H1 (cell line): Measurements from ENCODE around the gene MIF4GD. TPM values are rescaled to one million over a fixed set of nuclear protein-coding genes. Genes with fewer than 3 reads are reported as not detected.

ENCODE experiments used
- GTF2F1 ChIP-seq: IDR thresholded peaks from 2 replicates; pipeline ENCODE4 v1.6.1; 2012; ENCODE audit warnings: low read depth, low read length, improper control_type of control experiment, borderline replicate concordance
- KDM5A ChIP-seq: fragments of 200-600 bp; IDR thresholded peaks from 2 replicates; pipeline ENCODE4 v1.7.1; 2012; ENCODE audit warnings: mild to moderate bottlenecking, low read length, inconsistent platforms, mixed read lengths
- NANOG ChIP-seq: IDR thresholded peaks from 2 replicates; pipeline ENCODE4 v1.6.1; 2011; ENCODE audit warnings: low read length, low read depth, mild to moderate bottlenecking, inconsistent platforms; ENCODE audit not compliant: insufficient read depth, poor library complexity, severe bottlenecking
- POU5F1 ChIP-seq: IDR thresholded peaks from 2 replicates; pipeline ENCODE4 v1.6.1; 2011; ENCODE audit warnings: low read depth, mild to moderate bottlenecking, low read length, moderate library complexity
- RBBP5 ChIP-seq: IDR thresholded peaks from 2 replicates; pipeline ENCODE4 v1.7.1; 2012; ENCODE audit warnings: low read depth, mild to moderate bottlenecking, inconsistent platforms, low read length, moderate library complexity, borderline replicate concordance
- polyA plus RNA-seq, 7 experiments: library from polyadenylated mRNA; depleted of rRNA in 3 of 7; stranded (reverse) in 5 of 7; unstranded in 2 of 7; fragments of >200 nt in 5 of 7; fragments of 200-250 nt in 2 of 7; gene quantifications; 1 replicate in 5 of 7; 2 replicates in 1 of 7; 4 replicates in 1 of 7; pipeline versions ENCODE4 v1.2.1 to v1.2.3, GENCODE V29; 2011 to 2013; ENCODE audit warnings: missing spikeins in 2 of 7, mixed read lengths in 2 of 7
- total RNA-seq: library from RNA; stranded (reverse); fragmentation: NEBNext Ultra II Directional; extraction: Animal tissue kit (Norgen Biotek cat#: 25700); gene quantifications from 2 replicates; pipeline ENCODE4 v1.2.1, GENCODE V29; 2021
- TF ChIP-seq, protein P1 (sequence below): fragments of 300-600 bp; sonication (generic); IDR thresholded peaks from 2 replicates; pipeline ENCODE4 v1.7.1; 2012; ENCODE audit warnings: low read length, moderate library complexity, mild to moderate bottlenecking, inconsistent platforms; ENCODE audit not compliant: insufficient replicate concordance

MIF4GD gene
- total and polyA plus RNA-seq, 2 of the 8 experiments (the other 6 are each of a cell fraction or from before 2014, with no cell fraction given): 16.1 to 51.1 TPM

DNA sequence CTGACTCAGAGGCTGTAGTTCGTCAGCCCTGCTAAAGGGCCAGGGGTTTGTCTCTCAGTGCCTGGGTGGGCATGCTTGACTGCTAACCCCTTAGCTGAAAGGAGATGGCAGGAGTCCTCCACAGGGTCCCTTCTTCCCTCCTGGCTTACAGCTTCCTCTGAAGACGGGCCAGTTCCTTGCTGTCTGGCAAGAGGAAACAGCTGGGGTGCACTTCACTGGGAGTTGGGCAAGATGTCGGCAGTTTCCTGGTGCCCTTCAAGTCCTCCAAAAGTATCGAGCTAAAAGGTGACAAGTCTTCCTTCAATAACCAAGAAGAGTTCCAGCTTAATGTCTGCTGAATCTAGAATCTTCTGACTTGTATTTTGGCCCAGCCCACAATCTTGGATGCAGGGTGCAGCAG is 42.2 kb downstream of the MIF4GD start (continued):
- TF ChIP-seq, protein P1, sequence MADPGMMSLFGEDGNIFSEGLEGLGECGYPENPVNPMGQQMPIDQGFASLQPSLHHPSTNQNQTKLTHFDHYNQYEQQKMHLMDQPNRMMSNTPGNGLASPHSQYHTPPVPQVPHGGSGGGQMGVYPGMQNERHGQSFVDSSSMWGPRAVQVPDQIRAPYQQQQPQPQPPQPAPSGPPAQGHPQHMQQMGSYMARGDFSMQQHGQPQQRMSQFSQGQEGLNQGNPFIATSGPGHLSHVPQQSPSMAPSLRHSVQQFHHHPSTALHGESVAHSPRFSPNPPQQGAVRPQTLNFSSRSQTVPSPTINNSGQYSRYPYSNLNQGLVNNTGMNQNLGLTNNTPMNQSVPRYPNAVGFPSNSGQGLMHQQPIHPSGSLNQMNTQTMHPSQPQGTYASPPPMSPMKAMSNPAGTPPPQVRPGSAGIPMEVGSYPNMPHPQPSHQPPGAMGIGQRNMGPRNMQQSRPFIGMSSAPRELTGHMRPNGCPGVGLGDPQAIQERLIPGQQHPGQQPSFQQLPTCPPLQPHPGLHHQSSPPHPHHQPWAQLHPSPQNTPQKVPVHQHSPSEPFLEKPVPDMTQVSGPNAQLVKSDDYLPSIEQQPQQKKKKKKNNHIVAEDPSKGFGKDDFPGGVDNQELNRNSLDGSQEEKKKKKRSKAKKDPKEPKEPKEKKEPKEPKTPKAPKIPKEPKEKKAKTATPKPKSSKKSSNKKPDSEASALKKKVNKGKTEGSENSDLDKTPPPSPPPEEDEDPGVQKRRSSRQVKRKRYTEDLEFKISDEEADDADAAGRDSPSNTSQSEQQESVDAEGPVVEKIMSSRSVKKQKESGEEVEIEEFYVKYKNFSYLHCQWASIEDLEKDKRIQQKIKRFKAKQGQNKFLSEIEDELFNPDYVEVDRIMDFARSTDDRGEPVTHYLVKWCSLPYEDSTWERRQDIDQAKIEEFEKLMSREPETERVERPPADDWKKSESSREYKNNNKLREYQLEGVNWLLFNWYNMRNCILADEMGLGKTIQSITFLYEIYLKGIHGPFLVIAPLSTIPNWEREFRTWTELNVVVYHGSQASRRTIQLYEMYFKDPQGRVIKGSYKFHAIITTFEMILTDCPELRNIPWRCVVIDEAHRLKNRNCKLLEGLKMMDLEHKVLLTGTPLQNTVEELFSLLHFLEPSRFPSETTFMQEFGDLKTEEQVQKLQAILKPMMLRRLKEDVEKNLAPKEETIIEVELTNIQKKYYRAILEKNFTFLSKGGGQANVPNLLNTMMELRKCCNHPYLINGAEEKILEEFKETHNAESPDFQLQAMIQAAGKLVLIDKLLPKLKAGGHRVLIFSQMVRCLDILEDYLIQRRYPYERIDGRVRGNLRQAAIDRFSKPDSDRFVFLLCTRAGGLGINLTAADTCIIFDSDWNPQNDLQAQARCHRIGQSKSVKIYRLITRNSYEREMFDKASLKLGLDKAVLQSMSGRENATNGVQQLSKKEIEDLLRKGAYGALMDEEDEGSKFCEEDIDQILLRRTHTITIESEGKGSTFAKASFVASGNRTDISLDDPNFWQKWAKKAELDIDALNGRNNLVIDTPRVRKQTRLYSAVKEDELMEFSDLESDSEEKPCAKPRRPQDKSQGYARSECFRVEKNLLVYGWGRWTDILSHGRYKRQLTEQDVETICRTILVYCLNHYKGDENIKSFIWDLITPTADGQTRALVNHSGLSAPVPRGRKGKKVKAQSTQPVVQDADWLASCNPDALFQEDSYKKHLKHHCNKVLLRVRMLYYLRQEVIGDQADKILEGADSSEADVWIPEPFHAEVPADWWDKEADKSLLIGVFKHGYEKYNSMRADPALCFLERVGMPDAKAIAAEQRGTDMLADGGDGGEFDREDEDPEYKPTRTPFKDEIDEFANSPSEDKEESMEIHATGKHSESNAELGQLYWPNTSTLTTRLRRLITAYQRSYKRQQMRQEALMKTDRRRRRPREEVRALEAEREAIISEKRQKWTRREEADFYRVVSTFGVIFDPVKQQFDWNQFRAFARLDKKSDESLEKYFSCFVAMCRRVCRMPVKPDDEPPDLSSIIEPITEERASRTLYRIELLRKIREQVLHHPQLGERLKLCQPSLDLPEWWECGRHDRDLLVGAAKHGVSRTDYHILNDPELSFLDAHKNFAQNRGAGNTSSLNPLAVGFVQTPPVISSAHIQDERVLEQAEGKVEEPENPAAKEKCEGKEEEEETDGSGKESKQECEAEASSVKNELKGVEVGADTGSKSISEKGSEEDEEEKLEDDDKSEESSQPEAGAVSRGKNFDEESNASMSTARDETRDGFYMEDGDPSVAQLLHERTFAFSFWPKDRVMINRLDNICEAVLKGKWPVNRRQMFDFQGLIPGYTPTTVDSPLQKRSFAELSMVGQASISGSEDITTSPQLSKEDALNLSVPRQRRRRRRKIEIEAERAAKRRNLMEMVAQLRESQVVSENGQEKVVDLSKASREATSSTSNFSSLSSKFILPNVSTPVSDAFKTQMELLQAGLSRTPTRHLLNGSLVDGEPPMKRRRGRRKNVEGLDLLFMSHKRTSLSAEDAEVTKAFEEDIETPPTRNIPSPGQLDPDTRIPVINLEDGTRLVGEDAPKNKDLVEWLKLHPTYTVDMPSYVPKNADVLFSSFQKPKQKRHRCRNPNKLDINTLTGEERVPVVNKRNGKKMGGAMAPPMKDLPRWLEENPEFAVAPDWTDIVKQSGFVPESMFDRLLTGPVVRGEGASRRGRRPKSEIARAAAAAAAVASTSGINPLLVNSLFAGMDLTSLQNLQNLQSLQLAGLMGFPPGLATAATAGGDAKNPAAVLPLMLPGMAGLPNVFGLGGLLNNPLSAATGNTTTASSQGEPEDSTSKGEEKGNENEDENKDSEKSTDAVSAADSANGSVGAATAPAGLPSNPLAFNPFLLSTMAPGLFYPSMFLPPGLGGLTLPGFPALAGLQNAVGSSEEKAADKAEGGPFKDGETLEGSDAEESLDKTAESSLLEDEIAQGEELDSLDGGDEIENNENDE: no peak
- TF ChIP-seq RBBP5 (no peak), POU5F1 (no peak), NANOG (no peak), KDM5A (no peak), GTF2F1 (no peak)
